ENCODE data around the gene EXD3. TPM values are rescaled to one million over a fixed set of nuclear protein-coding genes. Genes with fewer than 3 reads are reported as not detected.

The EXD3 gene
- total and polyA plus RNA-seq, 2 of the 13 experiments (the other 11 are each of a cell fraction or from before 2014, with no cell fraction given) = 2.7 to 4.8 TPM

GRCh38 chr9:137397675-137398423, 25.1 kb downstream of the EXD3 start:
- Histone ChIP-seq H3K9ac (ENCODE audit: insufficient read depth, low read depth, low read length) (no peak overlapping the region), H3K4me1 (ENCODE audit: insufficient read depth, low read length) (peaks cover 26% of the 10 kb centered on the region), H3K36me3 (replicated peaks in 1 of 2; ENCODE audit: control insufficient read depth in 1 of 2, insufficient read depth in 2 of 2, low read length in 2 of 2) (no peaks in the 10 kb centered on the region), H3K4me2 (ENCODE audit: low read depth, low read length) (no peak overlapping the region), H3K27ac (ENCODE audit: extremely low read length, insufficient read depth, low read length) (no peak overlapping the region), H3K4me3 (replicated peaks in 1 of 3; ENCODE audit: insufficient read depth in 1 of 3, low read depth in 2 of 3, low read length in 3 of 3) (no peak overlapping the region), H4K20me1 (ENCODE audit: insufficient read depth, low read length) (no peaks in the 10 kb centered on the region), H2AFZ (ENCODE audit: low read length) (no peak overlapping the region), H3K79me2 (ENCODE audit: insufficient read depth, low read length) (no peaks in the 10 kb centered on the region), H3K9me3 (ENCODE audit: low read length) (no peaks in the 10 kb centered on the region), H3K27me3 (ENCODE audit: control insufficient read depth in 1 of 2, insufficient read depth in 2 of 2, low read length in 2 of 2) (no peaks in the 10 kb centered on the region)
- in situ Hi-C loops (cut with HindIII; ENCODE audit: extremely low pct_ligation_motif_present, low pct_unique_long_range_greater_than_20kb) = no loop called here
- intact Hi-C loops (cut with micrococcal nuclease; ENCODE audit: unreplicated experiment) = no loop called here
- ATAC-seq (no peak), DNase-seq (ENCODE audit: low spot score) (no peak), FAIRE-seq (no peak)
- TF ChIP-seq YEATS4 (CRISPR knock-in tag; IDR thresholded peaks at IDR 0.05; ENCODE audit: borderline replicate concordance) = no peak
- no peak for TF ChIP-seq ZNF777 (CRISPR knock-in tag; IDR thresholded peaks at IDR 0.05)
- TF ChIP-seq SP140L (CRISPR knock-in tag; IDR thresholded peaks at IDR 0.05; ENCODE audit: borderline replicate concordance) = no peak
- TF ChIP-seq DNMT3B (CRISPR knock-in tag; conservative IDR thresholded peaks at IDR 0.05) = no peak
- 0 out of 2 replicates have a peak, but pooled peaks have one; percentile 40 for TF ChIP-seq ZNF263 (CRISPR knock-in tag; IDR thresholded peaks at IDR 0.05)
- no TSS peak for BruUV-seq (replicated peaks)
- ChIA-PET POLR2A (no interaction called here), CTCF (ENCODE audit: low intra/inter-chr PET ratio, low total read pairs) (no interaction called here)
- 90% methylated on average over 20 of the region's 20 CpGs for WGBS (ENCODE audit: low lambda C conversion rate)

- ChIA-PET POLR2A (no interaction called here), CTCF (ENCODE audit: low intra/inter-chr PET ratio, low total read pairs) (no interaction called here)
- Histone ChIP-seq H3K4me3 (replicated peaks in 1 of 3; ENCODE audit: insufficient read depth in 1 of 3, low read depth in 2 of 3, low read length in 3 of 3) (no peak overlapping the region), H3K36me3 (replicated peaks in 1 of 2; ENCODE audit: control insufficient read depth in 1 of 2, insufficient read depth in 2 of 2, low read length in 2 of 2) (no peaks in the 10 kb centered on the region), H3K9ac (ENCODE audit: insufficient read depth, low read depth, low read length) (no peak overlapping the region; the same call in 1 of the 2 replicates), H3K27ac (ENCODE audit: extremely low read length, insufficient read depth, low read length) (no peak overlapping the region), H3K9me3 (ENCODE audit: low read length) (no peaks in the 10 kb centered on the region), H4K20me1 (ENCODE audit: insufficient read depth, low read length) (no peaks in the 10 kb centered on the region), H2AFZ (ENCODE audit: low read length) (no peak overlapping the region), H3K79me2 (ENCODE audit: insufficient read depth, low read length) (no peaks in the 10 kb centered on the region), H3K4me2 (ENCODE audit: low read depth, low read length) (no peak overlapping the region), H3K27me3 (ENCODE audit: control insufficient read depth in 1 of 2, insufficient read depth in 2 of 2, low read length in 2 of 2) (no peaks in the 10 kb centered on the region), H3K4me1 (ENCODE audit: insufficient read depth, low read length) (peaks cover 26% of the 10 kb centered on the region)
- intact Hi-C loops (cut with micrococcal nuclease; ENCODE audit: unreplicated experiment) = no loop called here
- DNase-seq (ENCODE audit: low spot score) = no peak
- TF ChIP-seq ZEB1 (IDR thresholded peaks at IDR 0.05; ENCODE audit: insufficient replicate concordance, low read depth) (no peak), ZNF687 (CRISPR knock-in tag; IDR thresholded peaks at IDR 0.05) (peak; percentile 19; the same call in 1 of the 2 replicates)
- in situ Hi-C loops (cut with HindIII; ENCODE audit: extremely low pct_ligation_motif_present, low pct_unique_long_range_greater_than_20kb) = no loop called here
- 85% methylated on average over 13 of the region's 26 CpGs for WGBS (ENCODE audit: low lambda C conversion rate)
- no peak for ATAC-seq
- no TSS peak for BruUV-seq (replicated peaks)
- FAIRE-seq = no peak
Observed at GRCh38 chr9:137396634-137397367, 26.2 kb downstream of the EXD3 start.
